Left lung (tissue), 14 donors: ENCODE data around the gene TPST1. TPM values are rescaled to one million over a fixed set of nuclear protein-coding genes. Genes with fewer than 3 reads are reported as not detected.
"Not testable (repeated sequence)": the region's sequence is repeated elsewhere in the genome, so short reads cannot be mapped to it uniquely, and the experiment has no call there.

ENCODE experiments used
- ATAC-seq: fragments of 200-7000 bp; cut with Tn5 transposase; one replicate; pipeline ENCODE4 v1.9.1; 2020; ENCODE audit warnings: moderate library complexity
- DNase-seq, 4 donors: peaks; one replicate each; pipeline ENCODE4 v3.0.0-alpha.2; 2013 to 2020
- H3K27ac ChIP-seq, 2 donors: fragments of 200-600 bp; sonication (generic) in 1 of 2; one replicate each; pipeline versions ENCODE4 v1.5.0 to v1.8.0; 2020 to 2021
- H3K27me3 ChIP-seq, 2 donors: fragments of 200-600 bp; sonication (generic) in 1 of 2; one replicate each; pipeline versions ENCODE4 v1.5.0 to v1.8.0; 2020 to 2021
- H3K36me3 ChIP-seq, 2 donors: fragments of 200-600 bp; sonication (generic) in 1 of 2; one replicate each; pipeline versions ENCODE4 v1.5.0 to v1.8.0; 2020 to 2021
- H3K4me1 ChIP-seq, 2 donors: fragments of 200-600 bp; one replicate each; pipeline ENCODE4 v1.8.0; 2021
- H3K4me3 ChIP-seq, 2 donors: fragments of 200-600 bp; sonication (generic) in 1 of 2; one replicate each; pipeline versions ENCODE4 v1.5.0 to v1.8.0; 2020 to 2021; ENCODE audit warnings: mild to moderate bottlenecking in 1 of 2
- H3K9me3 ChIP-seq, 2 donors: fragments of 200-600 bp; sonication (generic) in 1 of 2; one replicate each; pipeline versions ENCODE4 v1.5.0 to v1.8.0; 2020 to 2021
- CTCF ChIP-seq, 2 donors: fragments of 200-600 bp; sonication (generic) in 1 of 2; IDR thresholded peaks; one replicate each; pipeline versions ENCODE4 v1.5.0 to v1.8.0; 2021; ENCODE audit warnings: antibody characterized with exemption in 2 of 2
- intact Hi-C, 2 donors: fragments of 100-400 bp; cut with DNase I; formaldehyde crosslinking; loops; one replicate each; pipeline versions ENCODE4 v1.11.2 to v1.14.2; 2022
- long read RNA-seq, 12 donors: library from polyadenylated mRNA in 2 of 12; unstranded in 2 of 12; transcript quantifications; one replicate each; pipeline ENCODE4 v2.0.0 and lab custom pipeline, GENCODE V29; 2019 to 2026
- polyA plus RNA-seq, 6 donors: library from polyadenylated mRNA; unstranded; fragments of 120-200 nt; gene quantifications; one replicate each; pipeline ENCODE4 v1.2.1, GENCODE V29; 2013; ENCODE audit not compliant: insufficient read length in 6 of 6
- total RNA-seq, 2 donors: library from RNA; stranded (reverse); fragmentation: NEBNext Ultra II Directional; extraction: Animal tissue kit (Norgen Biotek cat#: 25700); gene quantifications; one replicate each; pipeline ENCODE4 v1.2.1, GENCODE V29; 2021
- donor health status: DM: no; HTN: yes; CAD: no.
- donor health status: DM: no; HTN: no; CAD: no.

Gene TPST1
- 10 to 100 TPM; 30.5 to 45.6 TPM for total RNA-seq
- 10 to 100 TPM; 43.3 to 64.1 (median 52.4) TPM for polyA plus RNA-seq
- long read RNA-seq, donor 1, transcript TPST1-201 (6 exons, 2,116 nt): major isoform, 13 of 54 reads
- long read RNA-seq, donor 1, partial matches to known transcripts: 41 of 54 reads
- long read RNA-seq, donor 1, other reads (novel, unspliced or antisense): 0 of 54 reads
- long read RNA-seq, donor 2, transcript TPST1-201 (6 exons, 2,116 nt): major isoform, 7 of 34 reads
- long read RNA-seq, donor 2, partial matches to known transcripts: 27 of 34 reads
- long read RNA-seq, donor 2, other reads (novel, unspliced or antisense): 0 of 34 reads
- long read RNA-seq, donor 3, transcript TPST1-201 (6 exons, 2,116 nt): major isoform, 10 of 22 reads
- long read RNA-seq, donor 3, partial matches to known transcripts: 12 of 22 reads
- long read RNA-seq, donor 3, other reads (novel, unspliced or antisense): 0 of 22 reads
- long read RNA-seq, donor 4, transcript TPST1-201 (6 exons, 2,116 nt): major isoform, 17 of 26 reads
- long read RNA-seq, donor 4, partial matches to known transcripts: 3 of 26 reads
- long read RNA-seq, donor 4, other reads (novel, unspliced or antisense): 6 of 26 reads
- long read RNA-seq, donor 5, transcript TPST1-201 (6 exons, 2,116 nt): major isoform, 9 of 38 reads
- long read RNA-seq, donor 5, partial matches to known transcripts: 29 of 38 reads
- long read RNA-seq, donor 5, other reads (novel, unspliced or antisense): 0 of 38 reads
- long read RNA-seq, donor 6, transcript TPST1-201 (6 exons, 2,116 nt): major isoform, 20 of 70 reads
- long read RNA-seq, donor 6, partial matches to known transcripts: 38 of 70 reads
- long read RNA-seq, donor 6, other reads (novel, unspliced or antisense): 12 of 70 reads
- long read RNA-seq, donor 7, transcript TPST1-201 (6 exons, 2,116 nt): major isoform, 16 of 40 reads
- long read RNA-seq, donor 7, partial matches to known transcripts: 24 of 40 reads
- long read RNA-seq, donor 7, other reads (novel, unspliced or antisense): 0 of 40 reads
- long read RNA-seq, donor 8, transcript TPST1-201 (6 exons, 2,116 nt): major isoform, 12 of 22 reads
- long read RNA-seq, donor 8, partial matches to known transcripts: 10 of 22 reads
- long read RNA-seq, donor 8, other reads (novel, unspliced or antisense): 0 of 22 reads
- long read RNA-seq, donor 9, partial matches to known transcripts: 0 of 1 reads
- long read RNA-seq, donor 9, other reads (novel, unspliced or antisense): 0 of 1 reads
- long read RNA-seq, donor 10, transcript TPST1-201 (6 exons, 2,116 nt): major isoform, 18 of 23 reads
- long read RNA-seq, donor 10, partial matches to known transcripts: 2 of 23 reads
- long read RNA-seq, donor 10, other reads (novel, unspliced or antisense): 3 of 23 reads
- long read RNA-seq, donor 11, transcript TPST1-201 (6 exons, 2,116 nt): major isoform, 10 of 45 reads
- long read RNA-seq, donor 11, partial matches to known transcripts: 35 of 45 reads
- long read RNA-seq, donor 11, other reads (novel, unspliced or antisense): 0 of 45 reads
- long read RNA-seq, donor 12, transcript TPST1-201 (6 exons, 2,116 nt): major isoform, 5 of 22 reads
- long read RNA-seq, donor 12, partial matches to known transcripts: 17 of 22 reads
- long read RNA-seq, donor 12, other reads (novel, unspliced or antisense): 0 of 22 reads

- TF ChIP-seq CTCF (IDR thresholded peaks at IDR 0.05): peak in 1 of 2 donors; percentile 69
- H3K27me3 ChIP-seq: peaks cover 0 to 39% of the 10 kb centered on the region in 2 donors
- ATAC-seq (peak; percentile 95), DNase-seq (peak; percentile 89 to 97 (median 94))
- peak within 1 kb of the TSS; percentile 90 to 96 for H3K4me3 ChIP-seq
- H3K4me1 ChIP-seq: peaks cover 0 to 18% of the 10 kb centered on the region in 2 donors
- peak within 1 kb of the TSS; percentile 73 to 78 for H3K27ac ChIP-seq
- intact Hi-C loops: no loop called here
- H3K9me3 ChIP-seq: no peaks in the 10 kb centered on the region
- no peaks in the 10 kb centered on the region for H3K36me3 ChIP-seq
Measured at GRCh38 chr7:66204822-66205740, at the start of gene TPST1. TSS of gene TPST1 (plus strand) at chr7:66205334. CDS start at chr7:66240426, 35,092 bp downstream.

- intact Hi-C loops, H3K27me3 ChIP-seq, H3K4me3 ChIP-seq, H3K9me3 ChIP-seq, H3K27ac ChIP-seq, DNase-seq, ATAC-seq: not testable (repeated sequence)
- Histone ChIP-seq H3K36me3 (peaks cover 0 to 78% of the 10 kb centered on the region in 2 donors), H3K4me1 (peaks cover 17 to 23% of the 10 kb centered on the region in 2 donors)
Measured at GRCh38 chr7:66156035-66156434, 49.1 kb upstream of the TPST1 start.

- Histone ChIP-seq H3K4me1 (peaks cover 9 to 15% of the 10 kb centered on the region in 2 donors), H3K27me3 (no peaks in the 10 kb centered on the region), H3K27ac (no peak overlapping the region), H3K4me3 (no peak overlapping the region), H3K9me3 (no peaks in the 10 kb centered on the region), H3K36me3 (peaks cover 0 to 73% of the 10 kb centered on the region in 2 donors)
- no peak for DNase-seq
- intact Hi-C loops: no loop called here
- no peak for TF ChIP-seq CTCF (IDR thresholded peaks at IDR 0.05)
- no peak for ATAC-seq
Measured at GRCh38 chr7:66157060-66157459, 48.1 kb upstream of the TPST1 start.

GRCh38 chr7:66162622-66163021 lies 42.5 kb upstream of the TPST1 start:
- ATAC-seq: no peak

More at GRCh38 chr7:66162622-66163021, 42.5 kb upstream of the TPST1 start:
- no peak for DNase-seq
- intact Hi-C loops: no loop called here
- no peak overlapping the region for H3K4me3 ChIP-seq
- H3K9me3 ChIP-seq: no peaks in the 10 kb centered on the region
- no peaks in the 10 kb centered on the region for H3K27me3 ChIP-seq
- no peak for TF ChIP-seq CTCF (IDR thresholded peaks at IDR 0.05)
- H3K27ac ChIP-seq: no peak overlapping the region
- peaks cover 0 to 3% of the 10 kb centered on the region in 2 donors for H3K4me1 ChIP-seq
- H3K36me3 ChIP-seq: peaks cover 0 to 17% of the 10 kb centered on the region in 2 donors
